GM12878 (cell line): Measurements from ENCODE around the gene OR2V1. TPM values are rescaled to one million over a fixed set of nuclear protein-coding genes. Genes with fewer than 3 reads are reported as not detected.
"Not testable (repeated sequence)": the region's sequence is repeated elsewhere in the genome, so short reads cannot be mapped to it uniquely, and the experiment has no call there.

Source experiments
- ATAC-seq: fragments of 200-7000 bp; cut with Tn5 transposase; 3 replicates; pipeline ENCODE4 v1.9.1; 2020; ENCODE audit warnings: mild to moderate bottlenecking, moderate library complexity
- BruUV-seq: library from RNA; stranded (reverse); fragments of 400-500 nt; replicated peaks from 2 replicates; lab custom pipeline; 2021; lab: Mats Ljungman, UMichigan
- CTCF ChIA-PET: fragments of 300-600 bp; sonication (Branson Sonifier 250); formaldehyde crosslinking; extraction: SDS; loops from one replicate; lab custom pipeline; 2021; ENCODE audit warnings: inconsistent platforms; lab: Yijun Ruan, JAX
- POLR2A ChIA-PET: fragments of 350-600 bp; formaldehyde crosslinking; extraction: SDS; loops from one replicate; lab custom pipeline; 2021; ENCODE audit warnings: inconsistent platforms; lab: Charles Lee
- RAD21 ChIA-PET: fragments of 300-600 bp; sonication (Branson Sonifier 250); formaldehyde crosslinking; loops from one replicate; lab custom pipeline; 2023; ENCODE audit warnings: antibody characterized with exemption; ENCODE audit not compliant: unreplicated experiment; lab: Charles Lee
- SMC1A ChIA-PET: fragments of 300-600 bp; sonication (Branson Sonifier 250); formaldehyde crosslinking; loops from one replicate; lab custom pipeline; 2023; ENCODE audit not compliant: unreplicated experiment, uncharacterized antibody; lab: Charles Lee
- DNase-seq: peaks from one replicate; pipeline ENCODE4 v3.0.0-alpha.2; 2011; ENCODE audit warnings: low read depth, low spot score
- FAIRE-seq: peaks from 3 replicates; lab custom pipeline; 2011; peaks lifted over from hg19 to GRCh38; lab: Jason Lieb, UNC
- H2AFZ ChIP-seq: 2 replicates; pipeline ENCODE4 v1.6.0; 2011; ENCODE audit warnings: low read depth, low read length, control low read depth; ENCODE audit not compliant: control insufficient read depth
- H3K27ac ChIP-seq: 2 replicates; pipeline ENCODE4 v1.5.1; 2011; ENCODE audit warnings: control low read depth; ENCODE audit not compliant: control insufficient read depth, insufficient read depth
- H3K27me3 ChIP-seq, 2 experiments: replicated peaks in 1 of 2; 2 replicates each; pipeline versions ENCODE4 v1.6.0 to v1.6.1; 2011; ENCODE audit warnings: low read length in 1 of 2; ENCODE audit not compliant: control insufficient read depth in 2 of 2, insufficient read depth in 2 of 2
- H3K36me3 ChIP-seq, 2 experiments: 2 replicates each; pipeline ENCODE4 v1.5.1; 2011; ENCODE audit warnings: low read length in 1 of 2; ENCODE audit not compliant: control insufficient read depth in 2 of 2, insufficient read depth in 2 of 2
- H3K4me1 ChIP-seq: 2 replicates; pipeline ENCODE4 v1.6.1; 2011; ENCODE audit warnings: mild to moderate bottlenecking, low read length, moderate library complexity, mixed read lengths; ENCODE audit not compliant: control insufficient read depth, insufficient read depth
- H3K4me2 ChIP-seq: 2 replicates; pipeline ENCODE4 v1.6.0; 2011; ENCODE audit warnings: control low read depth; ENCODE audit not compliant: control insufficient read depth, insufficient read depth
- H3K4me3 ChIP-seq: fragments of 200-600 bp; sonication (generic); 2 replicates; pipeline ENCODE4 v1.5.1; 2016
- H3K79me2 ChIP-seq: 2 replicates; pipeline ENCODE4 v1.6.0; 2011; ENCODE audit warnings: low read length; ENCODE audit not compliant: control insufficient read depth, insufficient read depth
- H3K9ac ChIP-seq: 2 replicates; pipeline ENCODE4 v1.8.0; 2011; ENCODE audit warnings: low read length, control low read depth, mixed read lengths; ENCODE audit not compliant: control insufficient read depth, insufficient read depth
- H3K9me3 ChIP-seq: replicated peaks from 3 replicates; pipeline ENCODE4 v1.5.1; 2011; ENCODE audit warnings: mild to moderate bottlenecking, low read length; ENCODE audit not compliant: control insufficient read depth, insufficient read depth
- H4K20me1 ChIP-seq: 2 replicates; pipeline ENCODE4 v1.6.0; 2011; ENCODE audit not compliant: control insufficient read depth, insufficient read depth
- CREB1 ChIP-seq: IDR thresholded peaks from 2 replicates; pipeline ENCODE4 v1.6.1; 2012; ENCODE audit warnings: low read depth, mild to moderate bottlenecking, inconsistent platforms
- CREM ChIP-seq: IDR thresholded peaks from 2 replicates; pipeline ENCODE4 v1.6.1; 2014; ENCODE audit warnings: antibody characterized with exemption, low read depth
- IKZF1 ChIP-seq: fragments of 450-650 bp; conservative IDR thresholded peaks from 2 replicates; pipeline ENCODE4 v1.6.1; 2017; ENCODE audit warnings: antibody characterized with exemption, mild to moderate bottlenecking
- WGBS: methylation state at CpG from one replicate; pipeline ENCODE4 v1.1.6; 2016; ENCODE audit warnings: low lambda C conversion rate; ENCODE audit not compliant: insufficient replicate concordance, insufficient coverage; ENCODE audit errors: missing lambda C conversion rate; 5-methylcytosine and 5-hydroxymethylcytosine counted together
- in situ Hi-C: fragments of 300-500 bp; cut with MboI; formaldehyde crosslinking; loops from 9 replicates; pipeline ENCODE4 v1.14.3; 2018; ENCODE audit warnings: mixed read lengths
- intact Hi-C: fragments of 100-400 bp; cut with micrococcal nuclease; formaldehyde crosslinking; loops from one replicate; pipeline ENCODE4 v1.14.2; 2022; ENCODE audit not compliant: unreplicated experiment
- polyA plus RNA-seq, 11 experiments: library from polyadenylated mRNA; depleted of rRNA in 4 of 11; unstranded in 6 of 11; stranded (reverse) in 5 of 11; fragments of >200 nt; fragmentation: Nextera tagmentation in 4 of 11; fragmentation: Illumina TruSeq in 1 of 11; extraction: Ambion mirVana in 4 of 11; extraction: Trizol in 1 of 11; gene quantifications; 1 replicate in 1 of 11; 2 replicates in 10 of 11; pipeline versions ENCODE4 v1.2.1 to v1.2.3, GENCODE V29; 2011 to 2016; ENCODE audit warnings: inconsistent platforms in 2 of 11, missing spikeins in 2 of 11, low read depth in 1 of 11
- total RNA-seq, 4 experiments: library from RNA; depleted of rRNA in 3 of 4; stranded (reverse); fragments of >200 nt in 3 of 4; fragmentation: Illumina TruSeq in 1 of 4; extraction: Trizol in 1 of 4; gene quantifications; 2 replicates each; pipeline versions ENCODE4 v1.2.1 to v1.2.3, GENCODE V29; 2013 to 2021

Gene OR2V1
- total and polyA plus RNA-seq, 10 of the 15 experiments (the other 5 are each of a cell fraction or from before 2014, with no cell fraction given), result 0.20 to 4.4 TPM; not detected in 8

DNA sequence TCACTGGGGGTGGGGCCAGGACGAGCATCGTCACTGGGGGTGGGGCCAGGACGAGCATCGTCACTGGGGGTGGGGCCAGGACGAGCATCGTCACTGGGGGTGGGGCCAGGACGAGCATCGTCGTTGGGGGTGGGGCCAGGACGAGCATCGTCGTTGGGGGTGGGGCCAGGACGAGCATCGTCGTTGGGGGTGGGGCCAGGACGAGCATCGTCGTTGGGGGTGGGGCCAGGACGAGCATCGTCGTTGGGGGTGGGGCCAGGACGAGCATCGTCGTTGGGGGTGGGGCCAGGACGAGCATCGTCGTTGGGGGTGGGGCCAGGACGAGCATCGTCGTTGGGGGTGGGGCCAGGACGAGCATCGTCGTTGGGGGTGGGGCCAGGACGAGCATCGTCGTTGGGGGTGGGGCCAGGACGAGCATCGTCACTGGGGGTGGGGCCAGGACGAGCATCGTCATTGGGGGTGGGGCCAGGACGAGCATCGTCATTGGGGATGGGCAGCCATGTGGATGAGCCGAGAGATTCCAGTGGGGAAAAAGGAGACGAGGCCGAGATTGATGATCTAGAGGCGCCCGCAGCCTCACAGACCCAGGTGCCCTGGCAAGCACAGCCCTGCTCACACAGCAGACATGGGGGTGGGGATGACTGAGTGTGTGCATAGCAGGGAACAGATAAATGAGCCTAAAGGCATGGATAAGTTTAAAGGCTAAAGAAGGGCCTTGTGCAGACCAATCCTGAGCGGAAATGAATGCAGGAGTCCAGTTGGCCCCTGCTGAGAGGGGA lies 30.0 kb upstream of the OR2V1 start:
- FAIRE-seq, DNase-seq, H3K27me3 ChIP-seq, H3K36me3 ChIP-seq, H3K9me3 ChIP-seq, H4K20me1 ChIP-seq, H3K79me2 ChIP-seq, intact Hi-C loops, BruUV-seq: not testable (repeated sequence)
- ChIA-PET POLR2A (interaction anchor here (0.5 kb wide), 1 partner anchor 304 kb away, joined by 4 read pairs; no protein-coding TSS in a partner anchor), CTCF (interaction anchor here (0.8 to 5.3 kb wide), 5 partner anchors 8 to 24 kb away, joined by 3 to 37 read pairs (median 7); no protein-coding TSS in a partner anchor), SMC1A (interaction anchor here (0.6 to 1.5 kb wide), 6 partner anchors 10 to 358 kb away, joined by 3 to 5 read pairs (median 4); no protein-coding TSS in a partner anchor), RAD21 (interaction anchor here (1.0 to 1.1 kb wide), 3 partner anchors 11 to 16 kb away, joined by 3 to 4 read pairs (median 4); no protein-coding TSS in a partner anchor)
- peak overlapping the region; percentile 69; the same call in 1 of the 2 replicates for H3K27ac ChIP-seq
- H3K4me1 ChIP-seq, result peaks cover 22% of the 10 kb centered on the region
- H2AFZ ChIP-seq, result peak overlapping the region; percentile 89
- peak overlapping the region; percentile 68 for H3K4me3 ChIP-seq
- in situ Hi-C loops, result loop anchor here (5.0 kb wide), 1 partner anchor 359 kb away; the partner anchor contains the start of gene MGAT1
- peak overlapping the region; percentile 41; the same call in 1 of the 2 replicates for H3K9ac ChIP-seq
- ATAC-seq, result peak; percentile 21
- H3K4me2 ChIP-seq, result peak overlapping the region; percentile 96
- WGBS, result under 1% methylated on average over 12 of the region's 48 CpGs
- TF ChIP-seq CREB1 (peak; percentile 86), CREM (peak; percentile 56; the same call in 1 of the 2 replicates), IKZF1 (0 out of 2 replicates have a peak, but pooled peaks have one; percentile 27)
